Fibroblast of skin of right biceps (primary cell): ENCODE data around the gene RMRP.
A peak's percentile ranks its signal among the peaks of the same experiment; 100 is the strongest.
"Not testable (repeated sequence)": the region's sequence is repeated elsewhere in the genome, so short reads cannot be mapped to it uniquely, and the experiment has no call there.

Source experiments
- DNase-seq: peaks from one replicate; pipeline ENCODE4 v3.0.0-alpha.2; 2013

The RMRP gene

GRCh38 chr9:35640431-35640830 lies 17.4 kb downstream of the RMRP start:
- not testable (repeated sequence) for DNase-seq

GRCh38 chr9:35639631-35640030 lies 18.2 kb downstream of the RMRP start:
- DNase-seq, result no peak

DNA sequence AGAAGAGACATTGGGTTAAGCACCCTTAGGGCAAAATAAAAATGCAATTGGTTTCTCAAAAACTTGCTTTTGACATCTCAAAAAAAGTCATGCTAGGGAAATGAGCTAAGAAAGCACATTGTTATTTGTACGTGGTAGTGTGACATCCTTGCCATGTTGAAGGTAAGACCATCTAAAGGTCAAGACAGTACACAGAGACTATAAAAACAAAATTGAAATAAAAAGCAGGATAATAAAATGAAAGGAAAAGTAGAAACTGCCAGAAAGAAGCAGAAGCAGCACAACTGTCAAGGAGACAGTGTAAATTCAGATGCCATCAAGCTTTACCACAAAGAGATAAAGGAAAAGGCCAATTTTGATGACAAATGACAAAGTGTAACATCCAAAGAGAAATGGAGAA lies 18.6 kb downstream of the RMRP start:
- not testable (repeated sequence) for DNase-seq

GRCh38 chr9:35638751-35639150 lies 19.1 kb downstream of the RMRP start:
- not testable (repeated sequence) for DNase-seq

DNA sequence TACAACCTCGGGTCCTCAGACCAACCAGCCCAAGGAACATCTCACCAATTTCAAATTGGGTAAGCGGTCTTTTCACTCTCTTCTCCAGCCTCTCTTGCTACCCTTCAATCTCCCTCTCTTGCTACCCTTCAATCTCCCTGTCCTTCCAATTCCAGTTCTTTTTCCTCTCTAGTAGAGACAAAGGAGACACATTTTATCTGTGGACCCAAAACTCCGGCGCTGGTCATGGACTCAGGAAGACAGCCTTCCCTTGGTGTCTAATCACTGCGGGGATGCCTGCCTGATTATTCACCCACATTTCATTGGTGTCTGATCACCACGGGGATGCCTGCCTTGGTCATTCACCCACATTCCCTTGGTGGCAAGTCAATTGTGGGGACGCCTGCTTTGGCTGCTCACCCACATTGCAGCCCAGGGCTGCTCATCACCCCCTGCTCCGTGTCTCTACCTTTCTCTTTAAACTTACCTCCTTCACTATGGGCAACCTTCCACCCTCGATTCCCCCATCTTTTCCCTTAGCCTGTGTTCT lies 20.3 kb downstream of the RMRP start:
- DNase-seq, result not testable (repeated sequence)

GRCh38 chr9:35636877-35637246 lies 21.0 kb downstream of the RMRP start:
- DNase-seq, result not testable (repeated sequence)

- DNase-seq, result no peak
Observed at GRCh38 chr9:35636135-35636876, 21.5 kb downstream of the RMRP start.

DNA sequence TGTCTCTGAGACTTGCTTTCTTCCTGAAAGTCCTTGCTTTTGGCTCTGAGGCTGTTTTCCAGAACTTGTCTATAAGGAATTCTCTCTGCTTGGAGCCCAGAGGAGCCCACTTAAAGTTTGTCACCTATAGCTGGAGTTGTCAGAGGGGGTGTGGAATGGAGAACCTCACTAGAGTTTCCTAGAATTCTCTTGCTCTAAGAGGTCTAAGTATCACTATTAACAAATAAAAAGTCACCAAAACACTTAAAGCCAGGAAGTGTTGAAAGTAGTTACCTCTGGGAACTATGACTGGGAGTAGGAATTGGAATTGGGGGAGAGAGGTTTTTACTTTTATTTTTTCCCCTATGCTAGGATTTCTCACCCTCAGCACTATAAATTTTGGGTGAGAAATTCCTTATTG lies 22.1 kb downstream of the RMRP start:
- DNase-seq, result no peak

GRCh38 chr9:35629597-35629996 lies 28.2 kb downstream of the RMRP start:
- DNase-seq, result no peak

GRCh38 chr9:35628389-35628991 lies 29.3 kb downstream of the RMRP start:
- no peak for DNase-seq

DNA sequence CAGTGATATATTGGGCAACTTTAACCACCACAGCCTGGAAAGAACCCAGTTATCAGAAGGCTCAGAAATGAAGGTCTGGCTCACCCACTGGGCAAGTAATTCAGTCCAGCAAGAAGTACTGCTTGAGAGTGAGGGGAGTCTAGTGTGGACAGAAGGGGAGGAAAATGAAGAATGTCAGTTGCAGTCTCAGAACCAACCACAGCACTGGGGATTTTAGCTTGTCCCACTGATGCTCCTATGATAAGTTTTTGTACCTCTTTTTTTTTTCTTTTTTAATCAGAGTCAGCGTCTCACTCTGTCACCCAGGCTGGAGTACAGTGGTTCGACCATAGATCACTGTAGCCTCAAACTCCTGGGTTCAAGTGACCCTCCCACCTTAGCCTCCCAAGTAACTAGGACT lies 30.2 kb downstream of the RMRP start:
- DNase-seq, result no peak

DNA sequence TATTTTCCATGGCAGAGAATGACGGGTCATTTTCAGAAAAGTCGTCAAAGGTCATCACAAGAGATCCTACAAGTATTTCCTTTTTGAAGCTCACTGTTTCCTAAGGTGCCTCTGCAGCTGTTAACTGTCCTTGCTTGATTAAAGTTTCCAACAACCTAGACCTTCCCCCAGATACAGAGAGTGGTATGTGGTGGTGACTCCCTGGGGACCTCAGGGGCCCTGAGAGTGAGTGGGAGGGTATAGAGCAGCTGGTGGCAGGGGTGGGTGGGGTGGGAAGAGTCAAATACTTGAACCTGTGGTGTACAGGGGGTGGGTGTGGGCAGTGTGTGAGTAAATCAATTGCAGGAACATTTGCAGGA lies 38.0 kb downstream of the RMRP start:
- DNase-seq, result no peak

DNA sequence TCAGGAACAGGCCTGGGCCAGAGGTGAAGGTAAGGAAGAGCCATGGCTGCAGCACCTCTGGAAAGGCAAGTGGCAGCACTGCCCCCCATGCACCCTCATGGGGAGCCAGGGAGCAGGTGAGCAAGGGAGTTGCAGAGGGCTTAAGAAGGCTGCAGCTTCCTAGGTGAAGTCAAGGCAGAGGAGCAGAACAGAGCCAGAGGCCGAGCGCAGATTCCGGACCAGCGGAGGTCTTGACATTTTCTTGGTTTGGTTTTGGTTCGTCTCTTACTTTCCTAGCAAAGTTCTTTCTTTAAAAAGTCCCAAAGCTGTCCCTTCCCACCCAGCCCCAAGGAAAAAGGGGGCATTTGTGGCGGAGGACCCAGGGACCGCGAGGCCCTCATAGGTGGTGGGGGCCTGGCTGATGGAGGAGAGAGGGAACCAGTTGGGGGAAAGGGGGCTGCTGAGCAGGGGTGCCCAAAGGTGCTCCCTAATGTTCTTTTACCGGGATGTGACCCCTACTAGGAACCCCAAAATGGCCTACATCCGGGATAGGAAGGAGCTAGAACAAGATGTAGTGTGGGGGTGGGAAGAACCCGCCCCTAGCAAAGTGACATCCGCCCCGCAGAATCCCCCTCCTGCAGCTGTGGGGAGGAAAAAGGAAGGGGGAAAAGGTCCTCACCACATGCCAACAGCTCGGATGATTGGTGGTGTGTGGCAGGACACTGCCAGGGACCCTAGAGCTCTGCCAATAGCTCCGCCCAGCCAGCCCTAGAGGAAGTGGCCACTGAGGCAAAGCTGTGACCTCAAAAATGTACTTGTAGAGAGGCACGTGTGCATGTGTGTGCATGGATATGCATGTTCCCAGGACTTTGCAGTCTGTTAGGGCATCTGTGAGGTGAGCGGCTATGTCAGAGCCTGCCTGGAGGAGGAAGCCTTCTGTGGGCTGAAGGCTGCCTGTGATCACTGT lies 38.7 kb downstream of the RMRP start:
- no peak for DNase-seq

- no peak for DNase-seq
Observed at GRCh38 chr9:35618325-35618727, 39.5 kb downstream of the RMRP start, which contains the start of gene CD72. Gene CD72 (minus strand): TSS chr9:35618413. CDS start chr9:35618303, 110 bp downstream.

- DNase-seq, result no peak
Observed at GRCh38 chr9:35617548-35617947, 40.3 kb downstream of the RMRP start.

- peak; percentile 55 for DNase-seq
Observed at GRCh38 chr9:35616681-35617459, 40.9 kb downstream of the RMRP start.

DNA sequence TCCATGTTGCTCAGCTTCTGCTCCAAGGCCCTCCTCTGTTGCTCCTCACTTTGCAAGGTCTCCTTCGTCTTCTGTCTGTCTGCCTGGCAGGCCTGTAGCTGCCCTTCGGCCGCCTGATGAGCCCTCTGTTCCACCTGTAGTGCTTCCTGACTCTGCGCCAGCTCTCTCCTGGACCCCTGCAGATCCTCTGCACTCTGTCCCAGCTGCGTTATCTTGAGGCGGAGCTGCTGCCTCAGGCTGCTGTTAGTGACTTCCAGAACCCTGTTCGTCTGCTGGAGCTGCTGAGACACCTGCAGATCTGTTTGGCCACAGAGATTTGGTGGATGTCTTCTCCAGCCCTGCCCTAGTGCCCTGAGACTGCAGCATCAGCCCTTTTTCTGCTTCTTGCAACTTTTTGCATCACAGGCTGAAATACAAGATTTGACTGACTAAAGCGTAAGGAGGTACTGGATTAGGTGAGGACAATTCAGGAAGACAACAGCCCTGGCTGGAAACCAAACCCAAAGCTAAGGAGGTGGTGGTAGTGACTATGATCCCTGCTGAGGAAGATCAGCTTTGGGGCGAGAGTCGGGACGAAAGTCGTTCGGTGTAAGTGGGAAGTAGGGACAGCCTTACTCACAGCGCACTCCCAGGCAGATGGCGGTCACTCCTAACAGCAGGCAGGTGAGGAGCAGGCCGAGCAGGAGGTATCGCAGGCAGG lies 41.7 kb downstream of the RMRP start:
- DNase-seq, result no peak

- DNase-seq, result no peak
Observed at GRCh38 chr9:35612843-35613242, 45.0 kb downstream of the RMRP start.

DNA sequence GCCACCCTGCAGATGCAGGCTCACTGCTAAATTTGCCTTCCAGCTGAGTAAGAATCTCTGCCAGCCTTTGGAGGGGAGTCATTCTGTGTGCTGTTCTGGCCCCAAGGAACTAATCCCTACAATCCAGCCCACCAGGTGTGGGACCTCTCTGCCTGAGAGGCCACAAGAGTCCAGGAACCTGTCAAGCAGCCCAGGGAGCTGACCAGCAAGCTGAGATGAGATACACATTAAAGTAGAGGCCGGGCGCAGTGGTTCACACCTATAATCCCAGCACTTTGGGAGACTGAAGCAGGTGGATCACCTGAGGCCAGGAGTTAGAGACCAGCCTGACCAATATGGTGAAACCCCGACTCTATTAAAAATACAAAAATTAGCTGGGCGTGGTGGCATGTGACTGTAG lies 45.8 kb downstream of the RMRP start:
- not testable (repeated sequence) for DNase-seq

- DNase-seq, result peak; percentile 41
Observed at GRCh38 chr9:35611230-35611797, 46.5 kb downstream of the RMRP start.

- no peak for DNase-seq
Observed at GRCh38 chr9:35609820-35610163, 48.0 kb downstream of the RMRP start.
